Sigmoid colon (tissue), 7 donors: ENCODE results near the gene LOXL3. TPM values are rescaled to one million over a fixed set of nuclear protein-coding genes. Genes with fewer than 3 reads are reported as not detected.

ENCODE experiments used
- DNase-seq: peaks from one replicate; pipeline ENCODE4 v3.0.0-alpha.2; 2019
- H3K27ac ChIP-seq, 4 donors: fragments of 200-600 bp; sonication (generic); one replicate each; pipeline ENCODE4 v1.5.1; 2016 to 2019; ENCODE audit warnings: mild to moderate bottlenecking in 1 of 4
- H3K27me3 ChIP-seq, 3 donors: fragments of 200-600 bp; sonication (generic); one replicate each; pipeline ENCODE4 v1.5.1; 2019; ENCODE audit warnings: mild to moderate bottlenecking in 1 of 3
- H3K36me3 ChIP-seq, 4 donors: fragments of 200-600 bp; sonication (generic); one replicate each; pipeline ENCODE4 v1.5.1; 2016 to 2019
- H3K4me1 ChIP-seq, 4 donors: fragments of 200-600 bp; sonication (generic); one replicate each; pipeline ENCODE4 v1.5.1; 2017 to 2019
- H3K4me3 ChIP-seq, 4 donors: fragments of 200-600 bp; sonication (generic); one replicate each; pipeline ENCODE4 v1.5.1; 2017 to 2019; ENCODE audit warnings: mild to moderate bottlenecking in 2 of 4, moderate library complexity in 1 of 4
- H3K9me3 ChIP-seq, 4 donors: fragments of 200-600 bp in 3 of 4; sonication (generic) in 3 of 4; one replicate each; pipeline versions ENCODE4 v1.5.1 to v1.6.1; 2013 to 2019
- CTCF ChIP-seq, 4 experiments: fragments of 450-650 bp in 3 of 4; fragments of 200-600 bp in 1 of 4; IDR thresholded peaks; one replicate each; pipeline ENCODE4 v1.5.1; 2016 to 2019; ENCODE audit warnings: antibody characterized with exemption in 4 of 4, mild to moderate bottlenecking in 3 of 4, moderate library complexity in 2 of 4
- EP300 ChIP-seq, 4 donors: sonication (generic); formaldehyde crosslinking; IDR thresholded peaks; one replicate each; pipeline ENCODE4 v1.6.1; 2017; ENCODE audit warnings: antibody characterized with exemption in 4 of 4
- POLR2A ChIP-seq, 2 donors: fragments of 450-650 bp; IDR thresholded peaks; one replicate each; pipeline ENCODE4 v1.6.1; 2016; ENCODE audit warnings: antibody characterized with exemption in 2 of 2, mild to moderate bottlenecking in 2 of 2, moderate library complexity in 2 of 2
- POLR2AphosphoS5 ChIP-seq, 4 donors: sonication (generic); formaldehyde crosslinking; IDR thresholded peaks; one replicate each; pipeline ENCODE4 v1.6.1; 2017; ENCODE audit warnings: antibody characterized with exemption in 4 of 4
- WGBS, 2 donors: extraction: QIAGEN DNeasy Blood & Tissue Kit; methylation state at CpG; one replicate each; pipeline ENCODE4 v1.1.7; 2013; 5-methylcytosine and 5-hydroxymethylcytosine counted together
- intact Hi-C: fragments of 100-400 bp; cut with DNase I; formaldehyde crosslinking; loops from one replicate; pipeline ENCODE4 v1.15.1; 2023
- polyA plus RNA-seq, 3 donors: library from polyadenylated mRNA; stranded (reverse); fragments of 200-250 nt; gene quantifications; one replicate each; pipeline ENCODE4 v1.2.3, GENCODE V29; 2013
- total RNA-seq, 4 donors: library from RNA; depleted of rRNA; stranded (reverse); fragments of >200 nt; gene quantifications; one replicate each; pipeline ENCODE4 v1.1.0, GENCODE V29; 2016
- donor health status: healthy with polysubstance abuse.
- donor health status: Bipolar disorder and iron deficiency.
- donor health status: healthy.

Gene LOXL3
- total and polyA plus RNA-seq, 7 donors: 0.60 to 7.9 (median 5.4) TPM

GRCh38 chr2:74585406-74586185 is 31.9 kb upstream of the LOXL3 start:
- Histone ChIP-seq H3K27me3 (no peaks in the 10 kb centered on the region), H3K27ac (no peak overlapping the region), H3K9me3 (no peaks in the 10 kb centered on the region), H3K4me1 (no peaks in the 10 kb centered on the region), H3K36me3 (no peaks in the 10 kb centered on the region), H3K4me3 (no peak overlapping the region)
- WGBS, 2 donors: 50 to 59% methylated on average over 4 of the region's 4 CpGs
- DNase-seq: no peak
- TF ChIP-seq EP300 (IDR thresholded peaks at IDR 0.05) (no peak), POLR2A (IDR thresholded peaks at IDR 0.05) (no peak), POLR2AphosphoS5 (IDR thresholded peaks at IDR 0.05) (no peak), CTCF (IDR thresholded peaks at IDR 0.05) (no peak)
- intact Hi-C loops: loop anchor here (2.0 to 5.0 kb wide), 2 partner anchors 31 to 58 kb away; partner anchors contain the start of genes AUP1, DOK1, DQX1 and HTRA2

- TF ChIP-seq POLR2A (IDR thresholded peaks at IDR 0.05): no peak
- no peak for TF ChIP-seq CTCF (IDR thresholded peaks at IDR 0.05)
- no peak for TF ChIP-seq POLR2AphosphoS5 (IDR thresholded peaks at IDR 0.05)
- TF ChIP-seq EP300 (IDR thresholded peaks at IDR 0.05): no peak
- 68 to 81% methylated on average over 2 of the region's 2 CpGs for WGBS, 2 donors
- Histone ChIP-seq H3K9me3 (no peaks in the 10 kb centered on the region), H3K4me3 (no peak overlapping the region), H3K27ac (peak overlapping the region in 1 of 4 donors; percentile 5), H3K36me3 (no peaks in the 10 kb centered on the region), H3K4me1 (no peaks in the 10 kb centered on the region), H3K27me3 (no peaks in the 10 kb centered on the region)
- DNase-seq: no peak
- intact Hi-C loops: no loop called here
Measured at GRCh38 chr2:74584088-74584645, 30.4 kb upstream of the LOXL3 start.

DNA sequence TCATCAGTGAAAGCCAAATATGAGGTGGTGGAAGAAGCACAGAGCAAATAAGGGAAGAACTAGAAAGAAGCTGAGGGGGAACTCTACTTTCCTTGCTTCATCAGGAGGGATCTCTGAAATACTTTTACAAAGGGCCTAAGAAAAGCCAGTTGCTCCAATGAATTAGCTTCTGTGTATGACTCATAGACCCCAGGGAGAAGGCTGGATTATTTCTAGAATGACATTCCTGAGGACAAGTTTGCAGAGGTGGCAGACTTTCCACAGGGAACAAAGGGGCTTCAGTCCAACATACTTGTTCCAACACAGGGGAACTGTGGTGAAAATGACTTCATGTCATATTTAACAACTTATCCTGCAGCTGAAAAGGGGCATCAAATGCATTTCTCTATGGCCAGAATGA is 29.8 kb upstream of the LOXL3 start:
- intact Hi-C loops: no loop called here
- Histone ChIP-seq H3K36me3 (no peaks in the 10 kb centered on the region), H3K27ac (peak overlapping the region in 3 of 4 donors; percentile 19 to 32 (median 22)), H3K27me3 (no peaks in the 10 kb centered on the region), H3K4me3 (no peak overlapping the region), H3K4me1 (no peaks in the 10 kb centered on the region), H3K9me3 (no peaks in the 10 kb centered on the region)
- TF ChIP-seq CTCF (IDR thresholded peaks at IDR 0.05) (no peak), POLR2AphosphoS5 (IDR thresholded peaks at IDR 0.05) (peak in 1 of 4 donors; percentile 12)
- no peak for DNase-seq

GRCh38 chr2:74582184-74582583 is 28.4 kb upstream of the LOXL3 start:
- TF ChIP-seq POLR2AphosphoS5 (IDR thresholded peaks at IDR 0.05): no peak
- TF ChIP-seq POLR2A (IDR thresholded peaks at IDR 0.05): no peak
- no peak for TF ChIP-seq EP300 (IDR thresholded peaks at IDR 0.05)
- no peak for TF ChIP-seq CTCF (IDR thresholded peaks at IDR 0.05)
- WGBS, 2 donors: 75 to 85% methylated on average over 2 of the region's 2 CpGs
- Histone ChIP-seq H3K9me3 (no peaks in the 10 kb centered on the region), H3K27ac (no peak overlapping the region), H3K36me3 (no peaks in the 10 kb centered on the region), H3K4me1 (no peaks in the 10 kb centered on the region), H3K4me3 (no peak overlapping the region), H3K27me3 (no peaks in the 10 kb centered on the region)
- intact Hi-C loops: no loop called here
- DNase-seq: no peak
